Hippocampal formation (tissue), 2 donors: ENCODE data around the gene PRKCB.

Source experiments
- DNase-seq, 2 donors: peaks; one replicate each; lab custom pipeline; 2025; lab: John Stamatoyannopoulos, UW

PRKCB gene

DNA sequence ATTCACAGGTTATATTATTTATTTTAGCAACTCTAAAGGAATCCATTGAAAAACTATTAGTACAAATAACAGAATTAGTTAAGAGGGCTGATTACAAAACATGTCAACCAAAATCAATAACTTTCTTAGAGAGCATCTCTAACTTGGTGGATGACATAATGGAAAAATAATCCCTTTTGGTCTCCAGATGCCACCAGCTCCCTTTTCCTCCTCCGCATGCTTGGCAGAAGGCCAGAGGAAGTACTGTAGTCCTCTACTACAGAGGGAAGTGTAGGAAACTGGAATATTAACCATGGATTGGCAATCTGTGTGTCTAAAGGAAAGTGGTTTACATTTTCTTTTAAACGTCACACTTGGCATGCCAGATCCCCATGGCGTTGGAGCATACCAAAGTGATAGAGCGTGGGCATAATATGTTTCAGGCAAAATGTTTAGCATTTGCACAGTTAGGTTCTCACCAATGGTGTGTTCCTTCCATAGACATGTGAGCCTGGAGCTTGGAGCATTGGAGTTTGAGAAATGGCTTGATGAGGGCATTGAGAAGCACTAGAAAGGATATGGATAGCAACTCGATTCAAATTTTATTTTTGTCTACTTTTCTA, 106.3 kb downstream of the PRKCB start:
- DNase-seq = no peak

DNA sequence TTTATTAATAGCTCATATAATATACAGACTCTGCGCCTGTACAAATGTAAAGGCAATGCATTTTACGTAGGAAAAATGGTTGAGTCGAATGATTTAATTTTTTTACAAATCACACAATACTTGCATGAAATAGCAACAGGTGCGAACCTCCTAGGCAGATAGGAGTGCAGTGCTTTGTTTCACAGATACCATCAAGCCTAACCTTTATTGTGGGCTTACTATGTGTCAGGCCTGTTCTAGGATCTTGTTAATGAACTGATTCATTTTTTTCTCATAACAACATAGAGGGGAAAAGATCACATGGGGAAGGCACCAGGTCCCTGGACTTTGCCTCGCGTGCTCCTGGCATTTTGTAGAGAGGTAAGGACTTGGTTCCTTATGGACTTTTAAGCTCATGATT, 107.8 kb downstream of the PRKCB start:
- DNase-seq = no peak

DNA sequence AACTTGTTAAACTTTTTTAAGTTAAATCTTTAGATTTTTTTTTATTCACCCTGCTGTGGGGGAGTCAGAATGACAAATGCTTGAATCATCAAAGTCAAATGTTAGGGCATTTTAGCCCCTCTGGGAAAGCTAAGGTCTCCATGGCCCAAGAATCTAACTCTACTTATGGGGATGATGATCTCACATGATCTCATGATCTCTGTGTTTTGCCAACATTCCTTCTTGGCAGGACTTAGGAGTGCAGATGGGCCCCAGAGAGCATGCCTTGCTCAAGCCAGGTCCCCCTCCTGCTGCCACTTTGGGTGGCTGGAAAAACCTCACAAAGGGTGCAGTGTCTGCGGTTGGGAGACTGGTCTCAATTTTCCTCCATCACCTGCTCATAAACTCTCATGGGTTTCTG, 108.6 kb downstream of the PRKCB start:
- DNase-seq = no peak

DNA sequence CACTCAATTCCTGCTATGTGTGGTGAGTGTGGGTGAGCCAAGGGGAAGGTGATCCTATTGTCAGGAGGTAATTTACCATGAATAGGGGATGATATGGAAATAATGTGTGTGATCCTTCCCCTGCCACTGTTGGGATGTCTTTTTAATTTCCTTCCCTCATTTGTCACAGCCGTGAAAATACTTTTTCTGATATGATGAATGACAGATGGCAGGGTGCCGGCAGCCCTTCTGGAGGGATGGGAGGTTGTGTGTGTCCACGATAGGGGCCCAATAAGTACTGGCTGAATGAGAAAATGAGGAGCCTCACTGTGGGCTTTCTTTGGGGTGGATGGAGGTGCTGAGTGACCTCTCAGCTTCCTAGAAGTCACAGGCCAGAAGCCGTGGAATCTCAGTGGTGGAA, 109.5 kb downstream of the PRKCB start:
- no peak for DNase-seq

DNA sequence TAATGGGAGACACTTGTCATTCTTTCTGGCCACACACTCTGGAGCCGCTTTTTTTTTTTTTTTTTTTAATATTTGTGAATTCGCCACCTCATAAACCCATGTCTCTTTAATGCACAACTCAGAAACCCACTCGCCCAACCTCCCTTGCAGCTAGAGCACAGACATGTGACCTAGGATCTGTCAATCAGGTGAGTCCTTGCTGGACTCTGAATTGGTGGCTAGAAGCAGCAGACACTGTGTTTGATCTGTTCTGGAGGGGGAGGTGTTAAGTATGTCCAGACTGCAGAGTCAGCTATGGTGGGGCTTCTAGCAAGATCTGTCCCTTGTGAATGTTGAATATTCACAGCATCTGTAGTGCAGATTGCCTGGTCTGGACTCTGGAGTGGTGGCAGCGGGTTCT, 112.1 kb downstream of the PRKCB start:
- DNase-seq = no peak

DNA sequence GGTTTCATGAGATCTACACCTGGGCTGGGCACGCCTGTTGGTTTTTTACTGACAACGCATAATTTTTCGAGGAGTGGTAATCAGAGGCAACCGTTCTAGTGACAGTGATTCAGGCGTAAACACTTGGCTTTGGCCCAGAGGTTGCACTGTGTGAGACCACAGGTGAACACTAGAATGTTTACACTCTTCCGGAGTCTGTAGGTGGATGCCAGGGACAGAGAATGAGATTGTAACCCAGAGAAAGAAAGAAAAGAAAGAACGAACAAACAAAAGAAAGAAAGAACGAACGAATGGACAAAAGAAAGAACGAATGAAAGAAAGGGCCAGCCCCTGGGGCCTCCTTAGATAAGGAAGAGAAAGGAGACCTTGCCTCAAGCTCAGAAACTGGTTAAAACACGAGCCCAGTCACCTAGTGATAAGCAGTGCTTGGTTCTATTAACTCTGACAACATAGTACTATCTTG, 113.2 kb downstream of the PRKCB start:
- no peak for DNase-seq

DNA sequence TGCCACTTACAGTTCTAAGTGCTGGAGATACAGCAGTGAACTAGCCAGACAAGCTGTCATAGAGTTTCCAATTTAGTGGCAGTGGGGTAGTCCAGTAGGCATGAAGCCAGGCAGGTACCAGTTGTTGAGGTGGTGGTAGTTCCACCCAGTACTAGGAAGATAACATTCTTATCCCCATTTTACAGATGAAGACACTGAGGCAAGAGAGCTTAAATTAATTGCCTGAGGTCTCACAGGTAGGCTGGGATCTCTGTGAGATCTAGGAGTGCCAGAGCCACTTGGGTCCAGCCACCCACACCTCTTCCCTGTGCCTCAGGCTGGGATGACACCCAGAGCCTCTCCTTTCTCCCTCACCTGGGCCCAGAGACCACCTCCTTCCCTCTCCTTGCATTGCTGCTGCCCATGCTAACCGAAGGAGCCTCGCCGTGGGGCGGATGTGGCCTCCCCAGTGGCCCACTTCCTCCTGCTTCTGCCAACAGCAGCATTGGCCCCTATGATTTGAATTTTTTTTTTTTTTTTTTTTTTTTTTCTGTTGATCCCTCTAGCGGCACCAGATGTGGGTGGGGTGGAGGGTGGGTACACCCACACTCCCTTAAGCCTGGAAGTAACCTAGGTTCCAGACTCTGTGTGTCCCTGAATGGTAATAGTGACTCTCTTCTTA, 114.0 kb downstream of the PRKCB start:
- DNase-seq = no peak

DNA sequence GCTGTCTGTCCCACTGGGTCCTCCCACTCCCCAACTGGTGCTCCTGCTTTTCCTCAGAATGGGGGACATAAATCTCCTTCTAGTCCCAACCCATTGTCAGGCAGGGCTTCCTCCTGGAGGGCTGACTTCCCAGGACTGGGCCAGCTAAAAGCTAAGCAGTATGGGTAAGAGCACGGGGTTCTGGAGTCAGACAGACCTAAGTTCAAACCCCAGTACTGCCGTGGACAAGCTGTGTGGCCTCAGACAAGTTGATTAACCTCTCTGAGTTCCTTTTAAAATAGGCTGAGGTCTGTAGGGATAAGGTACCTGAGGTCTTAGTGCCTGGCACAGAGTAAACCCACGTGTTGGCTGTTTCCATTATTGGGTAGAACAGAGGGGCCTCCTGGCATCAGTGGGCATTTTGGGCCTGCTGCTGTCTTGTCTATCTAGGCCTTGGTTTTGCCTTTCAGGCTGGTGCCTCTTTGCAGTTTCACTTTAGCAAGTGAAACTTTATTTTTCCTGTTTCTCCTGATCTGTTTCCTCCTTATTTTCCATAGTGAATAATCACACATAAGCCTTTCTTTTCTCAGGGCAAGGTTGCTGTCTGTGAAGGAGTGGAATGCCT, 114.6 kb downstream of the PRKCB start:
- DNase-seq = no peak

DNA sequence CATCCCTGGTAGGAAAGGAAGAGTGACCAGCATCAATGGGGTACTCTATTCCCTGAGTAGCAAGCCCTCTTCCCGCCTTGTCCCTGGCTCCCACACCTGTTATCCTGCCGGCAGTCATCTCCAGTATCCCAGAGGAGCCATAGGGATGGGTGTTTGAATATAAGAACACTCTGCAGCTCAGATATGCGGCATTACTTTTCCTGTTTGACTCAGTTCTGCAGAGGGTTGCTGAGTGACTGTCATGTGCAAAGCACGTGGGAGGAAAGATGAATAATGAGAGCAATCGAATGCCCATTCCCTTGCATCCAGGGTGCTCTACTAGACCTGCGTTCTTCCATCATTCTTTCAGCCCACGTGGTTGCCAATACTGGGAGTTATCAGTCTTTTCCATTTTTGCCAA, 115.1 kb downstream of the PRKCB start:
- DNase-seq = no peak

DNA sequence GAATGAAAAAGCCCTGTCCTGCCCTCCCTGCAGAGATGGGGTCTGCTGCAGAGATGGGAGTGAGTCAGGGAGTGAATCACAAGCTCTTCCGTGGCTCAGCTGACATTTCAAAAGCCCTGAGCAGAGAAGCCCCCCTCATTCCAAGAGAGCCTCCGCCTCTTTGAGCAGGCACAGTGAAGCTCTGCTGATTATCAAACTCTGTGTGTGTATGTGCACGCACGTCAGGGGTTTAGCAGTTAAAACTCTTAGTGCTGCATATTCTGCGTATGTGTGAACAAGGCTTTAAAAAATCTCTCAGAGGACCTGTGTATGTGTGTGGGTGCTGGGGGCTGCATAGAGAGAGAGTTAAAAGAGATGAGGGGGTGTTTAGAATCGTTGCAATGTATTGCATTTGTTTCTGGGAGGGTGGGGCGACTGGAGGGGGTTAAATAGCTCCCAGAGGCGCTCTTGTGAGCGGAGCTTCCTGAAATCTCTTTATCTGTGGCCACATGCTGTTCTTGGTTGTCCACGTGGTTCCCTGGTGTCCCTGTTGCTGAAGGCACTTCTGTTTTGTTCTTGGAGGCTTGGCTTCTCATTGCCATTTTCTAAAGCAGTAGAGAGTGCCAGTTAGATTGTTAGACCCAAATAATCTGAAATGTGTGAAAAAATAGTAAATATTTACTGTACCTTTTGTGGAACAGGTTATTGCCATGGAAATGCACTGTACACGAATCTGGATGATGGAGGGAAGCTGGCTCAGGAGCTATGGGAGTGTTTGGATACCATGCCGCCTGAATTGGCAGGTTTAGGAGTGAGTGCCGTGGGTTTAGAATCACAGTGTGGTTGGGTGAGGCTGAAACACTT, 116.6 kb downstream of the PRKCB start:
- DNase-seq = peak; percentile 15 to 60

DNA sequence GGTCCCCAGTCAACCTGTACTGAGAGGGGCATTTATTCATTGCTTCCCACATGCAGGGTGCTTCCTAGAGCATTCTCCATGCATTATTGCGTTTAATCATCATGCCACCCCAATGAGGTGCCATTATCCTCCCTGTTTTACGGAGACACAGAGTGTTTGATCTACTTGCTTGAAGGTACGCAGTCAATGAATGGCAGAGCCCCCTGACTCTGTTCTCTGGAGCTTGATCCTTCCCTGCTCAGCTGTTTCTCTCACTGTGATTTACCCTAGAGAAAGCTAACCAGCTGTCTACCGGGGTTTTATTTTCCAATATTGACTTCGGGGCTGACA, 117.2 kb downstream of the PRKCB start:
- no peak for DNase-seq

DNA sequence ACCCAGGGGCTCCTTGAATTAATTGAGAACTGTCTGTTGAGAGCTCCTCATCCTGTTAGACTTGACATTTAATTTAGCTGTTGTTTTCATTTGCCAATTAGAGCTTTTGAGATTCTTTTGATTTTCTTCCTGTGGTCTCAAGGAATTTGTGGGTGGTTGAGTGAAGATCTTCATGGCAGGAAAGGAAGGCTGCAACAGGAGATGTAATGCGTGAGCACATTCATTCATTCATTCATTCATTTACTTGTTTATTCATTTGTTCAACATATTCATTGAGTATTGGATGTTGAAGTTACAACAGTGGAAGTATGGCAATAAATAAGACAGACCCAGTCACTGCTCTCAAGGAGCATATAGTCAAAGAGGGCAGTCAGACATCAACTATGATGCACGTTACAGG, 117.7 kb downstream of the PRKCB start:
- no peak for DNase-seq

DNA sequence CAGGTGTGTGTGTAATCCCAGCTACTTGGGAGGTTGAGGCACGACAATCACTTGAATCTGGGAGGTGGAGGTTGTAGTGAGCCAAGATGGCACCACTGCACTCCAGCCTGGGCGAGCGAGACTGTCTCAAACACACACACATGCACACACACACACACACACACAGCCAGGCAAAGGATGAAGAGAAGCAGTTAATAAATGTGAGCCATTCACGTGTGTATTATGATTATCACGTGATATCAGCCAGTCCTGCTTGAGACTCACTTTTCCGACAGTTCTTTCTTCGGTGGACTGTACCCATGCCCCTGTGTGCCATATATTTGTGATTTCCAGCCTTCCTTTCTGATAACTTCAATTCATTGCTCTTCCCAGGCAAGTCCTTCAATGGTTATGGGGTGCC, 119.3 kb downstream of the PRKCB start:
- DNase-seq = no peak

DNA sequence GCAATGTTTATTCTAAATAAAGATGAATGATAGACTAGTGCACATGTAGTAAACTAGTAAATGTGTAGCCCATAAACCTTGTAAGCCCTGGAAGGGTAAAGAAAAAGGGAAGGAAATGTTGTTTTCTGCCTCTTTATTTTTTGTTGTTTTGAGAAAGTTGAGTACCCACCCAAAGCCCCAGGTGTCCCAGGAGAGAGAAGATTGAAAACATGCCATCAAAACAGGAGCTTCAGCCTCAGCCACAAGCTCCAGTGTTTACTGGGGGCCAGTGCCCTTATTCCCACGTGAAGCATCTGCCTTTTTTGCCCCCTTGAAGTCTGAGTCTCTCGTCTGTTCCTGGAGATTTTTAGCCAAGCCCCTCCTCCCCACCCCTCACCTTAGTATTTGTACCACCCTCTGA, 121.5 kb downstream of the PRKCB start:
- no peak for DNase-seq

DNA sequence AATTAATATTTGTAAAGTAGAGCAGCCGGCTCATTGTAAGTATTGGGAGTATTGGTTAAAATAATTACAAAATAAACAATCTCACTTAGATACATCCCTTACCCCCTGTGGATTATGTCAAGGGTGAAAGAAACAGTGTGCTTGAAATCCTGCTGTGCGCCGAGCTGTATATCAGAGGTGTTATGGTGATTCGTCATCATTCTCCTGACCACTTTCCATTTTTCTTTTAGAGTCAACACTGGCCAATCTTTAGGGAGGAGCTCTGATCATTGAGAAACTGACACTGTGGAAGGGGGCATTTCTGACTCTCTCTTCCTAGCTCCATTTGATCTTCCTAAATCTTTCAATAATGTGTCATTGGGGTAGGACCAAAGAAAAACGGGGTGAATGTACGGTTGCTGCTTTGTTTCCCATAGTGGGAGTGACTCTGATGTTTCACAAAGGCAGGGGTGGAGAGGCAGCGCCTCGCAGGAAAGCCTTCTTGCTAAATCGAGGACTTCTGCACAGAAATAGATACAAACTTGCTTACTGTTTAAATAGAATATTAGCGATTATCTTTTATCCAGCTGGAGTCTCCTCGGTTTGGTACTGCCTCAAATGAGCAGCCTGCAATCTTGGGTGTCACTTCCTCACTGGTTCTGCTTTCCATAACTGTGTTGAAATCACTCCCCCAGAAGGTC, 123.4 kb downstream of the PRKCB start:
- no peak for DNase-seq

DNA sequence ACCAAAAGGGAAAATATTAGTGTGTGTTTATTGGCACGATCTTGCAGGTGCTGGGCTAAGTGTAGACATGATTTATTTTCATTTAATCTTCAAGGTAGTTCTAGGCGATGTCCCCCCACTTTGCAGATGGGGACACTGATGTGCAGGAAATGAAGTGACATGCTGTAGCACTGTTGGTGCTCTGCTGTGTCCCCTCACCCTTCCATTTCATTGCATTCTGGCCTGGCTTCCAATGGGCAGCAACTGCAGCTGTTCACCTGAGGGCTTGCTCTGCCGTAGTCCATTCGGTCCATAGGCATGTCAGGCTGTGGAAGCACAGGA, 123.9 kb downstream of the PRKCB start:
- DNase-seq = no peak

DNA sequence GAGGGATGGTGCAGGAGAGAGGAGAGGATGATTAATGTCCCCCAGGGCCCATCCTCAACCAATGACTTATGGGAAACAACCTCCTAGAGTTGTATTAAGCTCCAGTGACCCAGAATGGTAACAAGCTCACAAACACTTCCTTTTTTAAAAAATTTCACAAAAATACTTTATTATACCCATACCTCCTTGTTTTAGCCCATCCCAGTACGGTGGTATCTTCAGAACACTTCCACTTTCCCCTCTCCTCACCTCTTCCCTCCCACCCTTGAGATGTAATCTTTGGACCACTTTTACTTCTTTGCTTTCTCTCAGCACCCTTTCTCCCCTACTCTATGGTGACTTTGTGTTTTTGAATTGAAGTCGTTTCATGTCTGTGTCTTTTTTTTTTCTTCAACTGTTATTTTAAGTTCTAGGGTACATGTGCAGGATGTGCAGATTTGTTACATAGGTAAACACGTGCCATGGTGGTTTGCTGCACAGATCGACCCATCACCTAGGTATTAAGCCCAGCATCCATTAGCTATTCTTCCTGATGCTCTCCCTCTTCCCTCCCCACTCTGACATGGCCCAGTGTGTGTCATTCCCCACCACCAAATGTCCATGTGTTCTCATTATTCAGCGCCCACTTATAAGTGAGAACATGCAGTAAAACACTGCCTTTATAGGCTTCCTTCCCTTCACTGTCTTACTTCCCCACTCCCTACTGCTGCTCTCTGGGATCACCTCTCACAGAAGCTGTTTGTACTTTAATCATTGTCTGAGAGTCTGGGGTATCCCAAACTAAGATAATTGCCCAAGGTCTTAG, 124.5 kb downstream of the PRKCB start:
- no peak for DNase-seq

DNA sequence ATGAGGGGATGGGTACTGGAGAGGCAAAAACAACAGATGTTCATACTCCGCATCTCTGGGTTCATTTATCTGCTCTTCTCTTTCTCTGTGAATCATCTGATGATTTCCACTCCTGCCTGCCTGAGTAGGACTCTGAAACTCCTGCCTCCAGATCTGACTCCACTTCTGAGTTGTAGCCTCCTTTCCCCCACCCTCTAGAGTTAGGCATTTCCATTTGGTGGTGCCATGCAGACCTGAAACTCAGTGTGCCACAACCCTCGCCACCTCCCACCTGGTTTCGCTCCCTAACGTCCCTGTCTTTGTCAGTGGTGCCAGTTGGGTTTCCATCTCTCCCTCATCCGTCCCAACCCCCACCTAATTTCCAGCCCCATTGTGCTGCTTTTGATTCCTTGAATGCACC, 126.2 kb downstream of the PRKCB start:
- no peak for DNase-seq

DNA sequence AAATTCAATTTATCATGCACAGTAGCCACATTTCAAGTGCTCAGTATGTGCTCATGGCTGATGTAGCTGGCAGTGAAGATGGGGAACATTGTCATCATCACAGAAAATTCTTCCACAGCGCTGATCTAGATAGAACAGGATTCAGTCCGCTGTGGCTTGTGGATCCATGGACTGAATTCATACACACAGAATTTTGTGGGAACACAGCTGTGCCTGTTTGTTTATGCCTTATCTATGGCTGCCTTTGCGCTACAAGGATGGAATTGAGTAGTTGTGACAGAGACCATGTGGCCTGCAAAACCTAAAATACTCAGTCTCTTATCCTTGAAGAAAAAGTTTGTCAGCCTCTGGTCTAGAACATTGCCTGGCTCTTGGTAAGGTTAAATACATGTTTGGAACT, 128.4 kb downstream of the PRKCB start:
- DNase-seq = no peak

DNA sequence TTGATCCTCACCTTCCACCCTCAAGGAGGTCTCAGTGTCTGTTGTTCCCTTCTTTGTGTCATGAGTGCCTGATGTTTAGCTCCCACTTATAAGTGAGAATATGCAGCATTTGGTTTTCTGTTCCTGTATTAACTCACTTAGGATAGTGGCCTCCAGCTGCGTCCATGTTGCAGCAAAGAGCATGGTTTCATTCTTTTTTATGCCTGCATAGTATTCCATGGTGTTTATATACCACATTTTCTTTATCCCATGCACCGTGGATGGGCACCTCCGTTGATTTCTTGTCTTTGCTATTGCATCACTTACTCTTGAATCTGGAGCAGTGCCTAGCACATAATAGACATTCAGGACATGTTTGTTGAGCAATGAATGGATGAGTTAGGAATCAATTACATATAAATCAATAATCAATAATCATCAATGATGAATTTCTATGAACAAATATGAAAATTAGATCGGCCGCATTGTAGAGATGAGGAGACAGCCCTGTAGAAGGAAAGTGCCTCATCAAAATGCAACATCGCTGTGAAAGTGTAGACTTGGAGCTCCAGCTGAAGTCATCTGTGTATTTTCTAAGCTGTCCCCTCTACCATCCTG, 129.5 kb downstream of the PRKCB start:
- DNase-seq = no peak
